Naive thymus-derived CD4-positive, alpha-beta T cell (primary cell): Measurements from ENCODE around the gene TRIP12. TPM values are rescaled to one million over a fixed set of nuclear protein-coding genes. Genes with fewer than 3 reads are reported as not detected.

Source experiments
- ATAC-seq: fragments of 150-1000 bp; cut with Tn5 transposase; 2 replicates; pipeline ENCODE4 v1.10.0; 2021; ENCODE audit warnings: mild to moderate bottlenecking, moderate library complexity
- CTCF ChIA-PET: fragments of 350-600 bp; sonication (Branson Sonifier 250); formaldehyde crosslinking; loops from one replicate; lab custom pipeline; 2021; ENCODE audit warnings: antibody characterized with exemption; lab: Charles Lee
- POLR2A ChIA-PET: fragments of 350-600 bp; sonication (Branson Sonifier 250); formaldehyde crosslinking; loops from one replicate; lab custom pipeline; 2021; ENCODE audit warnings: antibody characterized with exemption, inconsistent platforms; lab: Charles Lee
- DNase-seq, 9 donors: peaks; one replicate each; pipeline versions ENCODE4 v3.0.0 to v3.0.0-alpha.2; 2020 to 2022; ENCODE audit warnings: mixed read lengths in 1 of 9
- H3K27ac ChIP-seq: one replicate; pipeline ENCODE4 v1.7.0; 2013; ENCODE audit warnings: mild to moderate bottlenecking, low read depth, low read length, moderate library complexity
- H3K27me3 ChIP-seq, 2 donors: one replicate each; pipeline ENCODE4 v1.7.0; 2013; ENCODE audit warnings: low read length in 2 of 2, mild to moderate bottlenecking in 2 of 2, moderate library complexity in 2 of 2; ENCODE audit not compliant: control insufficient read depth in 2 of 2, insufficient read depth in 2 of 2
- H3K36me3 ChIP-seq, 3 experiments: 1 replicate in 2 of 3; 2 replicates in 1 of 3; pipeline ENCODE4 v1.7.0; 2013; ENCODE audit warnings: low read length in 3 of 3, mild to moderate bottlenecking in 3 of 3, moderate library complexity in 1 of 3; ENCODE audit not compliant: insufficient read depth in 3 of 3, control insufficient read depth in 2 of 3
- H3K4me1 ChIP-seq, 2 donors: one replicate each; pipeline ENCODE4 v1.7.0; 2013; ENCODE audit warnings: low read length in 2 of 2, mild to moderate bottlenecking in 2 of 2, moderate library complexity in 1 of 2; ENCODE audit not compliant: control insufficient read depth in 2 of 2, insufficient read depth in 2 of 2
- H3K4me3 ChIP-seq: 2 replicates; pipeline ENCODE4 v1.7.0; 2013; ENCODE audit warnings: mild to moderate bottlenecking, low read length
- H3K9me3 ChIP-seq, 3 experiments: 1 replicate in 2 of 3; 2 replicates in 1 of 3; pipeline ENCODE4 v1.7.0; 2013; ENCODE audit warnings: low read length in 3 of 3; ENCODE audit not compliant: control insufficient read depth in 2 of 3
- H3K27ac Mint-ChIP-seq, 9 donors: one replicate each; pipeline ENCODE4 v1.8.0; 2020 to 2022; ENCODE audit warnings: mixed read lengths in 9 of 9, mild to moderate bottlenecking in 8 of 9, moderate library complexity in 5 of 9, inconsistent platforms in 2 of 9
- H3K27me3 Mint-ChIP-seq, 5 donors: one replicate each; pipeline ENCODE4 v1.8.0; 2021 to 2022; ENCODE audit warnings: mixed read lengths in 5 of 5, mild to moderate bottlenecking in 1 of 5
- H3K36me3 Mint-ChIP-seq, 5 donors: one replicate each; pipeline ENCODE4 v1.8.0; 2020 to 2022; ENCODE audit warnings: mixed read lengths in 5 of 5, mild to moderate bottlenecking in 3 of 5, inconsistent platforms in 1 of 5
- H3K4me1 Mint-ChIP-seq, 7 donors: one replicate each; pipeline ENCODE4 v1.8.0; 2020 to 2022; ENCODE audit warnings: mixed read lengths in 7 of 7, mild to moderate bottlenecking in 3 of 7, inconsistent platforms in 1 of 7
- H3K4me3 Mint-ChIP-seq, 10 donors: one replicate each; pipeline ENCODE4 v1.8.0; 2020 to 2022; ENCODE audit warnings: mild to moderate bottlenecking in 10 of 10, mixed read lengths in 10 of 10, moderate library complexity in 6 of 10, inconsistent platforms in 2 of 10
- H3K9me3 Mint-ChIP-seq, 11 donors: one replicate each; pipeline ENCODE4 v1.8.0; 2020 to 2022; ENCODE audit warnings: mixed read lengths in 11 of 11, mild to moderate bottlenecking in 4 of 11, inconsistent platforms in 1 of 11, moderate library complexity in 1 of 11
- intact Hi-C, 2 donors: fragments of 100-400 bp; cut with micrococcal nuclease; formaldehyde crosslinking; loops; one replicate each; pipeline ENCODE4 v1.15.1; 2023
- polyA plus RNA-seq, 2 donors: library from polyadenylated mRNA; unstranded; fragments of 300-500 nt; fragmentation: Illumina TruSeq; gene quantifications; one replicate each; pipeline ENCODE4 v1.2.3, GENCODE V29; 2021
- total RNA-seq, 6 experiments: library from RNA in 5 of 6; stranded (reverse) in 5 of 6; gene quantifications; 1 replicate in 5 of 6; 2 replicates in 1 of 6; pipeline ENCODE4 v1.2.3 and lab custom pipeline; 2021 to 2026

Gene TRIP12
- total and polyA plus RNA-seq, 7 experiments from 2014 or later: 34.8 to 247 (median 224) TPM

DNA sequence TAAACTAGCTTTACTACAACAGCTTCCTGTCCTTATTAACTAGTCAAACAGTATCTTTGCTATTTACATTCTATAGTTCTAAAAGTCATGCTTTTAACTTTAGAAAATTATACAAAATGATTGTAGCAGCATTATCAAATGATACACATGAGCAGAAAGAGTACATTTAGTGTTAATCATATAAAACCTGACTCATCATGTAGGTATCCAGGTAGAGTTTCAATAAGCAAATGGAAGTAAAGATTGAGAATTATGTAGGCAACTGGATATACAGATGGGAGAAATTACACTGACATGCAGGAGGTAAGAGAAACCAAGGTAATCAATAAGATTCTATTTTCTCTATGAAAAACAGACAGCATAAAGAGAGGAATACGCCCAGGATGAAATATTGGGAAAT lies 33.8 kb downstream of the TRIP12 start:
- Mint-ChIP-seq H3K9me3 (no peaks in the 10 kb centered on the region), H3K4me1 (peaks cover 17 to 79% (median 62%) of the 10 kb centered on the region in 7 donors), H3K4me3 (peak overlapping the region in 3 of 10 donors; percentile 2 to 40 (median 3)), H3K27me3 (no peaks in the 10 kb centered on the region), H3K36me3 (peaks cover 0 to 22% (median 3%) of the 10 kb centered on the region in 5 donors), H3K27ac (peak overlapping the region in 5 of 9 donors; percentile 9 to 54 (median 46))
- no peak for ATAC-seq
- H3K27me3 ChIP-seq: no peaks in the 10 kb centered on the region
- no peak overlapping the region for H3K4me3 ChIP-seq
- H3K9me3 ChIP-seq: no peaks in the 10 kb centered on the region
- ChIA-PET POLR2A (no interaction called here), CTCF (interaction anchor here (1.5 kb wide), 1 partner anchor 12 kb away, joined by 6 read pairs; no protein-coding TSS in a partner anchor)
- peaks cover 0 to 4% (median 0%) of the 10 kb centered on the region in 3 experiments for H3K36me3 ChIP-seq
- DNase-seq: no peak
- intact Hi-C loops: loop anchor here in 1 of 2 donors (2.0 kb wide), 1 partner anchor 17 kb away; no protein-coding TSS in a partner anchor
- peaks cover 0 to 4% of the 10 kb centered on the region in 2 donors for H3K4me1 ChIP-seq
- no peak overlapping the region for H3K27ac ChIP-seq

DNA sequence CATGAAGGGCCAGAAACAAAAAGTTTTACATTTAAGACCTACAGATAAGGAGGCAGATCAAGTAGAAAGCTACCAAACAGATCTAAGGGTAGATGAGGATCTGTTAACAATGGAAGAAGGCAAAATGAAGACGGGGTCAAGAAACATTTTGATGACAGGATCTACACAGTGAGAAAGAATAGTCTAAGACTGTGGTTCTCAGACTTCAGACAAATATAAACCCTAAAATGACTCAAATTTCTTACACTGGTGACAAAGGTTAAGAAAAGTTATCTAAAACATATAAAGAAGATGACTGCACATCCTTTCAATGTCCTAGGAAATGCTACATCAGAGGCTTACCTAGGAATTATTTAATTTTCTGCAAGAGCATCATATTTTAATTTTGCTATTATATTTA lies 34.4 kb downstream of the TRIP12 start:
- Histone ChIP-seq H3K36me3 (peaks cover 0 to 4% (median 0%) of the 10 kb centered on the region in 3 experiments), H3K4me1 (peaks cover 0 to 4% of the 10 kb centered on the region in 2 donors), H3K4me3 (no peak overlapping the region), H3K27ac (no peak overlapping the region), H3K9me3 (no peaks in the 10 kb centered on the region), H3K27me3 (no peaks in the 10 kb centered on the region)
- ATAC-seq (no peak), DNase-seq (no peak)
- POLR2A ChIA-PET: no interaction called here
- Mint-ChIP-seq H3K9me3 (no peaks in the 10 kb centered on the region), H3K36me3 (peaks cover 0 to 20% (median 3%) of the 10 kb centered on the region in 5 donors), H3K4me3 (no peak overlapping the region), H3K27ac (peak overlapping the region in 6 of 9 donors; percentile 7 to 82 (median 40)), H3K27me3 (no peaks in the 10 kb centered on the region), H3K4me1 (peaks cover 17 to 81% (median 63%) of the 10 kb centered on the region in 7 donors)
- CTCF ChIA-PET: interaction anchor here (0.6 kb wide), 1 partner anchor 13 kb away, joined by 4 read pairs; no protein-coding TSS in a partner anchor
- intact Hi-C loops: no loop called here

DNA sequence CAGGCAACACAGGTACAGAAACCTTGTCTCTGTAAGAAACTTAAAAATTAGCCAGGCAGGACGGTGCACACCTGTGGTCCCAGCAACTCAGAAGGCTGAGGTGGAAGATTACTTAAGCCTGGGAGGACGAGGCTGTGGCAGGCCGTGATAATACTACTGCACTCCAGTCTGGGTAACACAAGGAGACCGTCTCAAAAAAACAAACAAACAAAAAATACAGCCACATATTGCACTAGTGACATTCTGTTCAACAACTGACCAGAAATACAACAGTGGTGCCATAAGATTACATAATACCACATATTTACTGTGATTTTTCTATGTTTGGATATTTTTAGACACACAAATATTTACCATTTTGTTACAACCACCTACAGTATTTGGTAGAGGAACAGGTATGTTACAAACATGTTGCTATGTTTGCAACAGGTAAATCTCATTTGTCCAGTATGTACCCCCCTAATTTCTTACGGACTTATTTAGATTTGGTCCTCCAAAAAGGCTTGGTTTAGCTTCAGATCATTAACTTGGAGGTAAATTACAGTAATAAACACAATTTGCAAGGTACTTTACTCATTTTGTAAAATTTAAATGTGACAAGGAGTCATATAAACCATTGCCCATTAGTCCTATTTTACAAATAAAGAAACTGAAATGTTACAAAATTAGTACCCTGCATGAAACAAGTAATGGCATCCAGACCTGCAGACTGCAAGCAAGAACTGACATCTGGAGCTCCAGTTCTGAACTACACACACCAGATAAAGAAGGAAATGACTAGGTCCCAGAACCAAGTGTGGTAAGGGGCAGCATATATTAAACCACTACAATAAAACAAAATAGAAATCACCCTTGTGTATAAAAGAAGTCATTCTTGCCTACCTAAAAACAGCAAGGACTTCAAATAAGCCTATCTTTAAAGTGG lies 36.8 kb downstream of the TRIP12 start:
- ChIA-PET CTCF (interaction anchor here (1.3 kb wide), 1 partner anchor 84 kb away, joined by 4 read pairs; no protein-coding TSS in a partner anchor), POLR2A (interaction anchor here (0.6 to 1.0 kb wide), 2 partner anchors 63 to 1345 kb away, joined by 3 read pairs; no protein-coding TSS in a partner anchor)
- peak overlapping the region in 5 of 9 donors; percentile 1 to 78 (median 37) for H3K27ac Mint-ChIP-seq
- Histone ChIP-seq H3K4me3 (no peak overlapping the region), H3K36me3 (peaks cover 0 to 8% (median 0%) of the 10 kb centered on the region in 3 experiments), H3K4me1 (no peaks in the 10 kb centered on the region), H3K27ac (no peak overlapping the region), H3K9me3 (no peaks in the 10 kb centered on the region), H3K27me3 (no peaks in the 10 kb centered on the region)
- H3K4me3 Mint-ChIP-seq: no peak overlapping the region
- no peaks in the 10 kb centered on the region for H3K27me3 Mint-ChIP-seq
- intact Hi-C loops: loop anchor here in 1 of 2 donors (1.0 kb wide), 1 partner anchor 84 kb away; no protein-coding TSS in a partner anchor
- H3K9me3 Mint-ChIP-seq: no peaks in the 10 kb centered on the region
- peaks cover 13 to 73% (median 63%) of the 10 kb centered on the region in 7 donors for H3K4me1 Mint-ChIP-seq
- DNase-seq: peak in 1 of 9 donors; percentile 12
- H3K36me3 Mint-ChIP-seq: peaks cover 0 to 18% (median 3%) of the 10 kb centered on the region in 5 donors
- ATAC-seq: no peak

DNA sequence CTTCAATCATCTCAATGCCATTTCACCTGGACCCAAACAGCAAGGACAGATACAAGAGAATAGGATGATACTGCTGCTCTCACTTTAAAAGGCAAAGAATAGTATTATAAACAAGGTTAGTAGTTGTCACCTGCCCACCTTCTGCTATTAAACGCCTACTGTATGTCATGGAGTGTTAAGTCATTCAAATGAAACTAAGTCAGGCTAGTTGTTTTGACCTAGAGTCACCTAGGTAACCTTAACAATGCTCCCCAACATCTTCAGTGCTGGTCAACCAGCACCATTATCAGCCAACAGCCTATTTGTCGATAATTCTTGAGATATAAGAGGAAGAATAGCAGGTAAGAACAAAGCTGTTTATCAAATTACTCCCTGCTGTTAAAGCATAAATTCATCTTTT lies 39.2 kb downstream of the TRIP12 start:
- Mint-ChIP-seq H3K27me3 (no peaks in the 10 kb centered on the region), H3K4me3 (no peak overlapping the region), H3K36me3 (peaks cover 5 to 25% (median 12%) of the 10 kb centered on the region in 5 donors), H3K27ac (peak overlapping the region in 7 of 9 donors; percentile 11 to 85 (median 56)), H3K4me1 (peaks cover 6 to 56% (median 50%) of the 10 kb centered on the region in 7 donors), H3K9me3 (peaks cover 0 to 2% (median 0%) of the 10 kb centered on the region in 11 donors)
- Histone ChIP-seq H3K4me3 (no peak overlapping the region), H3K9me3 (no peaks in the 10 kb centered on the region), H3K4me1 (no peaks in the 10 kb centered on the region), H3K27me3 (no peaks in the 10 kb centered on the region), H3K27ac (no peak overlapping the region), H3K36me3 (peaks cover 0 to 28% (median 6%) of the 10 kb centered on the region in 3 experiments)
- POLR2A ChIA-PET: no interaction called here
- CTCF ChIA-PET: no interaction called here
- intact Hi-C loops: no loop called here
- ATAC-seq (no peak), DNase-seq (no peak)

DNA sequence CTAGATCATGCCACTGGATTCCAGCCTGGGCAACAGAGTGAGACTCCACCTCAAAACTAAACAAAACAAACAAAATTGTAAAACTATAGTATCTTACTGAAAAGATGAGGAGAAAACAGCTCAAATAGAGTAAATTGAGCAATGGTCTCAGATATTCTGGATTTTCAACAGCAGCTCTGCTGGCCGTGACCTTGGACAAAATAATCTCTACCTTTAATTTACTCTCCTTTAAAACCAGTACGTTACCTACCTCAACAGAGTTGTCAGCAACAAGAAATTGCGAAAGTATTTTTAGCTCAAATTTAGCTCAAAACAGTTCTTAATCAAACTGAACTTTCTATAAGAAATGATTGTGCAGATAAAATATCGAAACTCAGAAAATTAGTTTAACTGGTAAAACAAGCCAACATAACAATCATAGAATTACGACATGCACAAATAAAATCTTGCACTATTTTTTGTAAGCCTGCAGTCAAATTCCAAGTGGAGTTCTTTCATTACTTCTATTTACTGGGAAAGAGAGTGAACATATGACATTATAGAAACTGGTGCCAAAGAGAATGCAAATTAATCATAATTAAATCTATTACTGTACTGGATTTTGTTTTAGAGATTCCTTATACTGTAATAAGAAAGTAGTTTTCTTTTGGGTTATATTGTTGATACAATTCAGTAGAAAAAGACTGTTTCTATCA lies 40.8 kb downstream of the TRIP12 start:
- ATAC-seq (no peak), DNase-seq (no peak)
- Mint-ChIP-seq H3K4me3 (no peak overlapping the region), H3K27ac (peak overlapping the region in 4 of 9 donors; percentile 12 to 56 (median 28)), H3K36me3 (peaks cover 5 to 33% (median 13%) of the 10 kb centered on the region in 5 donors), H3K4me1 (peaks cover 4 to 51% (median 44%) of the 10 kb centered on the region in 7 donors), H3K27me3 (no peaks in the 10 kb centered on the region), H3K9me3 (peaks cover 0 to 2% (median 0%) of the 10 kb centered on the region in 11 donors)
- Histone ChIP-seq H3K4me3 (no peak overlapping the region), H3K36me3 (peaks cover 0 to 32% (median 6%) of the 10 kb centered on the region in 3 experiments), H3K9me3 (no peaks in the 10 kb centered on the region), H3K27ac (no peak overlapping the region), H3K27me3 (no peaks in the 10 kb centered on the region), H3K4me1 (no peaks in the 10 kb centered on the region)
- ChIA-PET POLR2A (interaction anchor here (0.5 kb wide), 1 partner anchor 15 kb away, joined by 4 read pairs; no protein-coding TSS in a partner anchor), CTCF (no interaction called here)
- intact Hi-C loops: no loop called here
